ENCODE results near the gene SERBP1.
"Not testable (repeated sequence)": the region's sequence is repeated elsewhere in the genome, so short reads cannot be mapped to it uniquely, and the experiment has no call there.

SERBP1 gene

DNA sequence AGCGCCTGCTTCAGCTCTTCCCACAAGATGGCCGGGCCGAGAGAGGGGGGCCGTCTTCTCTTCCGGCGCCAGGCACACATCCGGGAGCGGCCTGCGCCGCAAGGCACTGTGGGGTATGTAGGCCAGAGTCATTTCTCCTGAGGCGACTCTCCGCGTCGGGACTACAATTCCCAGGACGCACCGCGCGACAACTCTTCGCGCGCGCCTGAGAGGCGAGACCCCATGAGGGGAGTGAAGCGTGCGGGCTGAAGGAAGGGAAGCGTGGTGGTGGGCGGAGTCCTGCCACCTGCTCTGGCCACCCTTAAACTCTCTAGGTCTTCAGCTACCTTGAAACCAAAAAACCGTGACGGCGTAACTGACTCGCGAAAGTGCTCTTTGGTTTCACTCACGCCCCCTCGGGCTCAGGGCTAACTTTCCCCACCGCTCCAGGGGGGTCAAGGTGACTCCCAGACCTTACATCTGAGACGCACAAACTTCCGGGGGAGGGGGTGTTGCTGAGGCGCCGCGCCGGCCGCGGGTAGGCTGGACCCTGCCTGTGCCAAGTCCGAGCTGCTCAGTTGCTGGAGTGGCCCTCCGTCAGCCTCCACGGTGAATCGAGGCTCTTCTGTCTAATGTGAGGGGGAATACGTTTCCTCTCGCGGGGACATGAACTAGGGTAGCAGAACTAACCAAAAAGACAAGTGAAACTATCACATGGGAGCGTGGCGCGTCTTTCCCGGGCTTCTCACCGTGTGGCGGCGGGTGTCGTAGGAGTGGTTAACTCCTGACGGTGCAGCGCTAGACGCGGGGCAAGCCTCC is at the start of gene SERBP1:
Gene SERBP1 (minus strand): TSS at position 45 of the 798 bp plus-strand sequence. CDS start 102 bp downstream, outside the sequence.
- peak; percentile 96 for DNase-seq

DNA sequence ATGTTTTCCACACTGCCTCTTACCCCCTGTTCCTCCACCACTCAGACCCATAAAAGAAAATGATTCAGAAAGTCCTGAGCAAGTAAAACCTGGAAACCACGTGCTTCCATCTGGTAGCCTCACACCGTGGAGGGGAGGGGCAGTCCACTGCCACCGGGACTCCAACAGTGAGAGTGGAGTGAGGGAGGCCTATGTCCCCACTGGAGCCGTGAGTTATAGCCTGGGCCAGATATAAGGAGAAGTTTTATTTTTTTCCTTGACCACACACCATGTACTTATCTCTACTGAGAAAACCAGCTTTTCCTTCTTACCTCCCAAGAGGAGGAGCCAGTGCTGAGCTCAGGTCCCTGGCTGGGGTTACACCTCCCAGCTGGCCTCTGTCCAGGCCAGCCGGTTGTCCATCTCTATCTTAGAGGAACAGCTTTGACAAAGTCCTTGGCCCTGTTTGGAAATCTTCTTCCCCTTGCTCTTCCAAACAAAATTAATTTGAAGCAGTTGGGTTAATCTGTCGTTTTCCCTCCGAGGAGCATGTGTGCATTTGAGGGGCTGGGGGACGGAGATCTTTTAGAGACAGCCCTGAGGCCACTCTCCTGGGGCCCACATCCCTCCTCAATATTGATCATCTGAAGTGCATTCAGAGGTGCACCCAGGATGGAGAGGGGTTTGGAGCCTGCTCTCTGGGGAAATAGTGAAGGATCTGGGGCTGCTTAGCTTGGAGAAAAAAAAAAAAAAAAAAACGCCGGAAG is 49.1 kb upstream of the SERBP1 start:
- no peak for DNase-seq

DNA sequence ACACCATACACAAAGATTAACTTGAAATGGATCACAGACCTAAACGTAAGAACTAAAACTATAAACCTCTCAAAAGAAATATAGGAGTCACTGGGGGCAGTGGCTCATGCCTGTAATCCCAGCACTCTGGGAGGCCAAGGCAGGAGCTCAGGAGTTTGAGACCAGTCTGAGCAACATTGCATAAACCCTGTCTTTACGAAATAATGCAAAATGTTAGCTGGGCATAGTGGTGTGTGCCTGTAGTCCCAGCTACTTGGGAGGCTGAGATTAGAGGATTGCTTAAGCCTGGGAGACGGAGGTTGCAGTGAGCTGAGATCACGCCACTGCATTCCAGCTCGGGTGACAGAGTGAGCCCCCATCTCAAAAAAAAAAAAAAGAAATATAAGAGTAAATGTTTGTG is 46.7 kb upstream of the SERBP1 start:
- DNase-seq: no peak

DNA sequence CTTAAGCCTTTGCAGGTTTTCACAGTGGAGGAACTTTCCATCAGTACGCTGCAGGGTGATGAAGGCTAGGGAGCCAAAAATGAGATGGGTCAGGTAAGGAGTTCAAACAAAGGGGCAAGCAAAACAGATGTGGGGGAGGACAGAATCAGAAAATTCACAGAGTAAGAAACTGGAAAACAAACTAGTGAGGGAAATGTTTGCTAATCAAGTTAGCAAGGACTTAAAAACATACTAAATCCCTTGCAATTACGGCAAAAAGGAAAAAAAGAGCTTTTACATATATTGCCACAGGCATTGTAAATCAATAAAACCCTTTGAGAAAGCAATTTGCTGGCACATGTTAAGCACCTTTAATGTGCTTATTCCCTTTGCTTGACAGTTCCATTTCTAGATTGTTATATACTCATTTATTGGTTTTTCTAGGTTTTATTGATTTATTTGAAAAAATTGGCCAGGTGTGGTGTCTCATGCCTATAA is 45.8 kb upstream of the SERBP1 start:
- DNase-seq: no peak

DNA sequence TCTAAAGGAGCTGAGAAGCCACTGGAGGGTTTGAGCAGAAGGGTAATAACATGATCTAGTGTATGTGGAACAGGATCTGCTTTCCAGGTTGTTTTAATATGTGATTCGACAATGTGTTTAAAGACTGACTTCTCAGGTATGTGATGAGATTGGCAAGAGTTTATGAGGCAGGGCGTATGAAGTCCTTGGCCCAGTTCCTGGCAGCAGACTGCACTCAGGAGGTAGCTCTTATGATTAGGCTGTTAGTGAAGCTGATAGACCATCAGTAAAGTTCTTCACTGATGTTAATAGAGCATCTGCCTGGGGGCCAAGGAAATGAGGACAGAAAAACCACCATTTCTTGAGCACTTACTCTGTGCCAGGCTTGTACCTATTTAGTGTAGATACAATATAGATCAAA is 41.9 kb upstream of the SERBP1 start:
- no peak for DNase-seq

DNA sequence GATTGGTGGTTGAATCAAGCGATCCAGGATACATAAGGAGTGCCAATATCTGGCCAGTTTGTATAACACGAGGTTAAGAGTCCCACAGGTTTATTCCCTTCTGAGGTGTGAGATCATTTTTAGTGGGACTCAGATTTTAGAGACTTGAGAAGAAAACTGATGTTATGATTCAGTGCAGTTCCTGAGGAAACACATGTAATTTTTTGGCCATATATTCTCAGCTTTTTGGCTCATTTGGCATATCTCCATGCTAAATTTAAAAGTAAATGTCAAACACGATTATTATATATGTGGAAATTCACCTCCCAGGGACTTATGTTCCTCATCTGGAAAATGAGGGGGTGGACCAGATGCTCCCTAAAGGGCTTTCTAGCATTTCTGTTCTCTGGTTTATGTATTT is 39.2 kb upstream of the SERBP1 start:
- no peak for DNase-seq

DNA sequence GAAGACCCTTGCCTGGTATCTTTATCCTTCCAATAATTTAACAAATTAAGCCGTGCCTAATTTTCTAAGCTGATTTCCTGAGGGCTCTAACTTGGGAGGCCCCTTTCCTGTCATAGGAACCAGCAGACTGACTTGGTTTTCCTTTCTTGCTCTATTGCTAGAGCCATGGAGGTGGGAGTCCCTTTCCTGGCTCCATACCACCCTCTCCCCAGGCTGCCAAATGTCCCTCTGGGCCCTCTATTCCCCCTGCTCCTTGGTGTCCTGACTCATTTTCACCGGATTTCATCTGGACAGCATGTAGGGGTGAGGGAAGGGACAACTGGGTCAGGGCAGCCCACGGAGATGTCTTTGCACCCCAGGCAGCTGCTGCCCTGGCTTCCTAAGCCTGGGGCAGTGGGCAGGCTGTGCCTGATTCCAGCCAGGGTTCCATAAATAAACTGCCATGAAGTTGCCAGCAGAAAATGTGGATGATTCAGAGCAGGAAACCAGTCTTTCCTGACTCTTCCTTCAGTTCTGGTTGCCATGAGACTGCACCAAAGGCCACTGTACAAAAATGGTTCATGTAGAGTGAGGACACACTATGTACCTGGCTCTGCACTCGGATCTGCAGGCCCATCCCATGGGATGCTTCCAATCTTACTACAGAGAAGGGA is 38.0 kb upstream of the SERBP1 start:
- no peak for DNase-seq

DNA sequence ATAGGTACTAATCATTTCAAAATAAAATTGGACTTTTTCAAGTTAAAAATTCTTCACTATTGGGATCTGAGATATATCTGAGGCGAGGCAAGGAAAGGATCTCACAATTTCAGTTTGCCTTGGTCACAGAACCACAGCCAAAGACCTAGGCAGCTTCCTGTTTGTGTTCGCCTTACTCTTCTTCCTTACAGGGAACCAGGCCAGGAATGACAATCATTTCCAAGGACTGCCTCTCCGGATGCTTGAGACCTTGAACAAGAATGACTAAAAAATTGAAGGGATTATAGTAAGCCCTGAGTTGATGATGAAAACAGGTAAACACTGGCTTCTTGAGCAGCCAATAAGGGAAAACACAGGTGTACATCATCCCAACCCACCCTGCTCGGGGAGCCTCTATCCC is 35.2 kb upstream of the SERBP1 start:
- DNase-seq: no peak

DNA sequence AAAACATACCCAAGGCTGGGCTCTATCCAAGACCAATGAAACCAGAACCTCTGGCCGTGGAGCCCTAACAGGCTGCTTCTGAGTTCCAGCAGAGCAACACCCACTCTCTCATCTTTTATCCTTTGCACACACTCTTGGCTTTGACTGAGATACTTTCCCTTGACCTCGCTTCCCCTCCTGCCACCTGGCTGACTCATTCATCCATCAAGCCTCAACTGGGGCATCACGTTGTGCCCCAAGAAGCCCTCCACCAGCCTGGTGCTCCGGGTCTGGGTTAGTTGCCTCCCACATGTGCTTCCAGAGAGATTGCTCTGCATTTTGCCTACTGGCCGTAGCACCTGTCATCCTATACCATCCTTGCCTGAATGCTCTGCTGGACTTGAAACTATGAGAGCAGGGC is 34.5 kb upstream of the SERBP1 start:
- DNase-seq: no peak

DNA sequence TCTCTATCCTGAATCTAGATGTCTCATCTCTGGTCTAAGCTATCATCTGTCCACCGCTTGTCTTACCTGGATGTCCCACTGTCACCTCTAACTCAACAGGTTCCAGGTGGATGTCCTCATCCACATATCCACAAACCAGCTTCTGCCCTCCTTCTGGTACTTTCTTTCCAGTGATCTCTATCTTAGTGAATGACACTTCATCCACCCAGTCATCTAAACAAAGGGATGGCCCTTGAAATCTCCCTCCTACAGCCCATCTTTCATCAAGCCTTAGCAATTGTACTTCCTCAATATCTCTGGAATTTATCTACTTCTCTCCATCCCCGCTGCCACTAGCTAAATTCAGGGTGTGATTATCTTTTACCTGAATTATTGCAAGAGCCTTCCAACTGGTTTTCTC is 33.9 kb upstream of the SERBP1 start:
- DNase-seq: no peak

DNA sequence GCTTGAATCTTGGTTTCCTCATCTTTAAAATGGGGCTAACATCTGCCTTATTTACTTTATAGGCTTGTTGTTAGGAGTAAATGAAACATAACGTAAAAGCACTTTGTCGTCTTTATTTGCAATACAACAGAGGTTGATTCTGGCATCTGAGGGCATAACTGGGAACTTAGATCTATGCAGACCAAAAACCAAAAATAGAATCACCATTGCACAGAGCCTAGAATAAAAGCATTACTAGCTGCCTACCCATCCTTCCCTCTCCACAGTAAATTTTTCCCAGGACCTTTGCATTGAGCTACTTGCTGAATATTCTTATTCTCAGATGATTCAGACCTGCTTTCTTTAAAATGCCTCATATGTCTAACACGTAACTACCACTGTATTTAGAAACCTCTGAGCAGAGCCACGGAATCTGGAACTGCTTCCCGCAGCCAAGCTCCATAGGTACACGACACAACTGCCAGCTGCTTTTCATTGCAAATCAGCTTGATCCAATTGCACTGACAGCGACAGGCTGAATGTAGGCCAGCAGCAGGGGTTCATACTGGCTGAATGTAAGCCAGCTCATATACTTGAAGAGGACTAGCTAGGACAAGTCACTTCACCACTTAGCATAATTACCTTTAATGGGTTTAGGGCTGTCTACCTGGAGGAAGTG is 33.2 kb upstream of the SERBP1 start:
- DNase-seq: peak; percentile 81

DNA sequence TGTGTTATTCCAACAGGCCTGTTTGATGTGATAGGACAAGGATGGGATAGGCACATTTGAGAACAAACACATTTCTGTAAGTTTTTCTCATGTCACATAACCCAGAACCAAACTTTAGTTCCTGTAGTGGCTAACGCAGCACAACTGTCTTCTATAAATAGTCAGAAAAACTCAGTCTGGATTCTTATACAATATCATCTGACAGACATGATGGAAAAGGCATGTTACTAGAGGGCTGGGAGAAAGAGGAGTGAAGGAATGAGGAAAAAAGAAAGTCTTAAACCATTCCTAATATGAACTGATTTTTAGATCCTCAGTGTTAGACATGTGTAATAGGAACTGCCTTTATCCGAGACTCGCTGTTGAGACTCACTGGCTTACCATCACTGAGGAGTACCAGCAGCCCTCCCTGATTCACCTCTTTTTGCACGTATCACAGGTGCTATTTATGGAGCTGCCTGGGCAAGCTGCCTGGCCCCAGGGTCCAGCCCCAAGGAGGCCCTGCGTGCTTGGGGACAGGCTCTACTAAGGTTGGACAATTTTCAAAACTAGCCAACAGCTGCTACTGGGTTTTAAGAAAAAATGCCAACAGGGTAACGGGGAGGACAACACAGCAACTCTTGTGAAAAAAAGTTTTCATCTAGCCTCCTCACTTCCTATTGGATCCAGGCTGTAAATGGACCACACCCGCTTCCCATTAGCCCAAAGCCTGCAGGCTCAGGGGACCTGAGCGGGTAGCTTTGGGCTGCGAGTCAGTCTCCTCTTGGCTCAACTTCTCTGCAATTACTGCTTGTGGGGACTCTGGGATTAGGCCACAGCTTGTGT is 30.7 kb upstream of the SERBP1 start:
- no peak for DNase-seq

DNA sequence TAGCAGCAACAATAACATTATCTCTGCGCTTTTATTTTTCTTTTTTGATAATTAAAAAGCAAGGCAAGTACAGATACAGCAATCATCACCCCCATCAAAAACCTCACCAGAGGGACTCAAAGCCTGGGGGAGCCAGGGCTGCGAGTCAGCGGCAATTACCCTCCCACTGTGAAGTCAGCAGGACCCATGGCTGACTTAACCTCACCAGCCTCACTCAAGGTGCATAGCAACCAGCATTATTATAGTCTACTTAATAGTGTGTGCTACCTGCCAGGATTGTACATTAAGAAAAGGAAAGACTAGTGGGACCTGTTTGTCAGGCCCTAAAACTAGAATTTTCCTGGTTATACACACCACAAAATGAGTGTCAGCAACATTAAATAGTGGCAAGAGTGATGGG is 28.9 kb upstream of the SERBP1 start:
- no peak for DNase-seq

DNA sequence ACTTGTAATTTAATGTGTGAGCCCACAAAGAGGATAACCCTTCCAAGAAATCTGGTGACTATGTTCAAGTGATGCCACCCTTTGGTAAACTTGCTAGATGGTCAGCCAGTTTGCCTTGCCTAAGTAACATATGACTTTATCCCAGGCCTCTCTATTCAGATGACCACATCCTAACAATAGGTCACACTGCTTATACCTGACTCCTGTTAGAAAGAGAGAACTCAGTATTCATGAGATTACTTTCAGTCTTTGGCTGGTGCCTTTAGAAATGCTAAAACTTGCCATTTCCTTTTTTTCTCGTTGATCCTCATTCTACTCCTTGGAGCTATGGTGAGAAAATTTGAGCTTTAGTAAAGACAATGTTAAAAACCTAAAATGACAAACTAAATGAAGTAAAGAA is 28.5 kb upstream of the SERBP1 start:
- no peak for DNase-seq

DNA sequence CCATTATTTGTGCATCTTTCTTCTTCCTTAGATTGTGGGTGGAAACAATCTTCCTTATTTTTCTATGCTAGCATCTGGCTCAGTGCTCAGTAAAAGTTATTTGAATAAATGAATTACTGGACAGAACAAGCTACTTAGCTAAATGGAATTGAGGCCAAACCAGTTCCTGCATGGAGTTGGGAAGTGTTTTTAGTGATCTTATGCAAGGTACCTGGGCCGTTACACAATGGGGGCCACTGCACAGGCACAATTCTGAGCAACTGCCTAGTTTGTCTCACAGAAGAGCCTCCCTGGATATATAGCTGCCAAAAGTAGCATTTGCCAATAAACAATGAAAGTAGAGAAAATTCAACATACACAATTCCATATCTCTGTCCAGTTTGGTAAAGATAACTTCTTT is 27.0 kb upstream of the SERBP1 start:
- DNase-seq: no peak

DNA sequence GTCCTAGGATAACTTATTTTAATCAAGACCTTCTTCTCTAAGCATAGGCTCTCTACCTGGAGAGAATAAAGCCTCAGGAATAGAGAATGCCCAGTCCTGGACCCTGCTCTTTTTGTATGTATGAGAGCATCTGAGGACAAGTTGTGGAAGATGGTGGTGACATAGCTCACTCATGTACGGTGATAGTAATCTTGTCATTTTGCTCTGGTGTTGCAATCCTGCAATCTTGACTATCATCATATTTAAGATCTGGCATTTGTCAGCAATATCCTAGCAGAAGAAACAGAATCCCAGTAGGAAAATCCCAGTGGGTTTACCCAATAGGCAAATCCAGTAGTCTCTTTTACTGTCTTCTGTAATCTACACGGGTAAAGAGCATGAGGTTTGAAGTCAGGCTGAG is 21.6 kb upstream of the SERBP1 start:
- no peak for DNase-seq

DNA sequence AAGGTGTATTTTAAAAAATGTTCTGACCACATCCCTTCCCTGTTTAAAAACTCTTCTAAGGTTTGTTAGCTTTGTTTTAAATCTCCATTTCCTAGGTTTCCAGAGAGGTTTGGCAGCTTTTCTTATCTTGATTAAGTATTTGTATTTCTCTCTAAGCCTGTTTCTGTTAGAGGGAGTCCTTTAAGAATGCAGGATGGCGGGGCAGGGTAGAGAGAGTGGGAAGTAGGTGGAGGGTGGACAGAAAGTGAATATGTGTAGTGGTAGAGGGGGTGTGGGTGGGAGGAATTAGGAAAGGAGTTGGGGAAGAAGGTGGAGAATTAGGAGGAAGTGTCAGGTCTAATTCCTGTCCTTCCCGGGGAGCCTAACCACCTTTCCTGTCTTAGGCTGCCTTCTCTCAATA is 21.2 kb upstream of the SERBP1 start:
- no peak for DNase-seq

DNA sequence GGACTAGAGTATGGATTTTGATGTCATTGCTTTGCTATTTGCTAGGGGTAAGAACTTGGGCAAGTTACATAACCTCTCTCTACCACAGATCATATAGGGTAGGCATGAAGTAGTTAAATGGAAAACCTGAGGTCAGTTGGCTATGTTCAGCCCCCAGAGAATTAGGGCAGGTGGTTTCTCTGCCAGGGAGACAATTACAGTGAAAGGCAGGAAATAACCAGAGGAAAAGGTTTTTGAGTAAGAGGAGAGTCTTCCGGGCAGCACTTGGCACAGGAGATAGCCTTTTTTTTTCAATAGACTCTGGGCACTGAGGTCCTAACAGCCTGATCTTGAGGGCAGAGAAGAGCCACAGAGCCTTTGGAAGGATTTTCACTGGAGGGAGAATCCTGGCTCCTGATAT is 16.7 kb upstream of the SERBP1 start:
- no peak for DNase-seq

DNA sequence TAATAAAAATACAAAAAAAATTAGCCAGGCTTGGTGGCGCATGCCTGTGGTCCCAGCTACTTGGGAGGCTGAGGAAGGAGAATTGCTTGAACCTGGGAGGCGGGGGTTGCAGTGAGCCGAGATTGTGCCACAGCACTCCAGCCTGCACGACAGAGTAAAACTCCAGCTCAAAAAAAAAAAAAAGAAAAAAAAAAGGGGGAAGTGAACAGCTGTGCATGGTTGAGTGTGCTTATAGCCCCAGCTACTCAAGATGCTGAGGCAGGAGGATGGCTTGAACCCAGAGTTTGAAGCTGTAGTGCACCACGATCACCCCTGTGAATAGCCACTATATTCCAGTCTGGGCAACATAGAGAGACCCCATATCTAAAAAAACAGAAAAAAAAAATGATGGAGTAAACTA is 15.8 kb upstream of the SERBP1 start:
- DNase-seq: not testable (repeated sequence)

DNA sequence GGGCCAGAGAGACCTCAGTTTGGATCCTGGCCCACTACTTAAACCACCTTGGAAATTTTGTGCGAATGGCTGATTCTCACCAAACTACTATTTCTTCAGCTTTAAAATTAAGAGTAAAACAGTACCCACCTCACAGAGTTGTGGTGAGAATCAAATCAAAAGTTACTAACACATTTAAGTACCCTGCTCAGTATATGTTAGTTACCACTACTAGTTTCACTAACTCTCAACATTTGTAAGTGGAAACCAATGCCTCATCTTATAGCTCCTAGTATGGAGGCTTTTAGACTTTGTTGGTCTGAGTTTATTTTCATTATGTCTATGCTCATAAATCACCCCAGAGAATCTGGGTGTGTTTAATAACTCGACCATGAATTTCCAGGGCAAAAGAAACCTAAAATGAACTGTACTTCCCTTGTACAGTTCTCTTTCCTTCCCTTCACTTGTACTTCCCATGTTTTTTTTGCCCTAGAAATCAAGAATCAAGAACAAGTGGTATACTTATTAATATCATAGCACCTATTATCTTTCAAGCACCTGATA is 11.6 kb upstream of the SERBP1 start:
- no peak for DNase-seq

DNA sequence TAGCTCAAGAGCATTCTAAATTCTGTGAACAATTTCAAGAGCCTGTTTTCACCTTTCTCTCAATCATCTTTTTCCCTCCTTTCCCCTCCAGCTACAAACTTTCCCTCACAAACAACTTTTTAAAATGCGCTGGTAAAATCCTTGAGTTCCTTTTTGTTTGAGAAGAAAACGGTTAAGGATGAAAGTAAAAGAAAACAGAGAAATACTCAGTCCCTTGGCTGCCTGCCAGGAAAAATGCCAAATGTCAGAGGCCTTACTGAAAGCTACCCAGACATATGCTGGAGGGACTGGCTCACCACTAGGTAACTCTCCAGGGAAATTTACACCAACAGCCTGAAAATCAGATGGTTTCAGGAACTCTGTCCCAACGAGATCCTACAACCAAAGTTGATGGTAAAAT is 11.0 kb upstream of the SERBP1 start:
- no peak for DNase-seq

DNA sequence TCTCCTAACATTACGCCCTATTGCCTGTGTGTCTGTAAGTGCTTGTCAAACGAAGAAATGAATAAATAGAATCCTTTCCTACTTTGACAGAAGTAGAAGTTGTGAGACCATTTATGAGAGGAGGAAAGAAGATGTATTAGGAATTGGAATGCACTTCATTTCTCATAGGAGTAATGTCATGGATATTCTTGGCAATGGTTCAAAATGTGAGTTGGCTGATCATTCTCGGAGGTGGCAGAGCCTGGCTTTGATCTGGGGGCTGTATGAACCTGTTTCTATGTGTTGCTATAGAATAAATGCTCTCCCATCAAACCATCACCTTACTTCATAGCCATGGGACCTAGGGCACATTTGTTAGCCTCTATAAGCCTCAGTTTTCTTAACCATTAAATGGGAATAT is 10.1 kb upstream of the SERBP1 start:
- no peak for DNase-seq
